ENCODE data around the gene ATP11A.

ATP11A gene

GRCh38 chr13:112756081-112756480, 66.2 kb downstream of the ATP11A start:
- no peak overlapping the region for H3K27ac ChIP-seq (ENCODE audit: poor library complexity, severe bottlenecking)
- ATAC-seq (ENCODE audit: low read depth) (no peak), DNase-seq (ENCODE audit: low spot score) (no peak)
- no peaks in the 10 kb centered on the region for H3K4me1 ChIP-seq (ENCODE audit: insufficient read depth, poor library complexity, severe bottlenecking)
- no peaks in the 10 kb centered on the region for H3K9me3 ChIP-seq (ENCODE audit: severe bottlenecking)
- H3K36me3 ChIP-seq (ENCODE audit: low read depth), result no peaks in the 10 kb centered on the region
- TF ChIP-seq, protein P1, sequence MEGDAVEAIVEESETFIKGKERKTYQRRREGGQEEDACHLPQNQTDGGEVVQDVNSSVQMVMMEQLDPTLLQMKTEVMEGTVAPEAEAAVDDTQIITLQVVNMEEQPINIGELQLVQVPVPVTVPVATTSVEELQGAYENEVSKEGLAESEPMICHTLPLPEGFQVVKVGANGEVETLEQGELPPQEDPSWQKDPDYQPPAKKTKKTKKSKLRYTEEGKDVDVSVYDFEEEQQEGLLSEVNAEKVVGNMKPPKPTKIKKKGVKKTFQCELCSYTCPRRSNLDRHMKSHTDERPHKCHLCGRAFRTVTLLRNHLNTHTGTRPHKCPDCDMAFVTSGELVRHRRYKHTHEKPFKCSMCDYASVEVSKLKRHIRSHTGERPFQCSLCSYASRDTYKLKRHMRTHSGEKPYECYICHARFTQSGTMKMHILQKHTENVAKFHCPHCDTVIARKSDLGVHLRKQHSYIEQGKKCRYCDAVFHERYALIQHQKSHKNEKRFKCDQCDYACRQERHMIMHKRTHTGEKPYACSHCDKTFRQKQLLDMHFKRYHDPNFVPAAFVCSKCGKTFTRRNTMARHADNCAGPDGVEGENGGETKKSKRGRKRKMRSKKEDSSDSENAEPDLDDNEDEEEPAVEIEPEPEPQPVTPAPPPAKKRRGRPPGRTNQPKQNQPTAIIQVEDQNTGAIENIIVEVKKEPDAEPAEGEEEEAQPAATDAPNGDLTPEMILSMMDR (IDR thresholded peaks at IDR 0.05; ENCODE audit: poor library complexity, severe bottlenecking), result no peak
- no peaks in the 10 kb centered on the region for H3K27me3 ChIP-seq (ENCODE audit: insufficient read depth, poor library complexity, severe bottlenecking)
- H3K4me3 ChIP-seq (ENCODE audit: severe bottlenecking), result no peak overlapping the region

DNA sequence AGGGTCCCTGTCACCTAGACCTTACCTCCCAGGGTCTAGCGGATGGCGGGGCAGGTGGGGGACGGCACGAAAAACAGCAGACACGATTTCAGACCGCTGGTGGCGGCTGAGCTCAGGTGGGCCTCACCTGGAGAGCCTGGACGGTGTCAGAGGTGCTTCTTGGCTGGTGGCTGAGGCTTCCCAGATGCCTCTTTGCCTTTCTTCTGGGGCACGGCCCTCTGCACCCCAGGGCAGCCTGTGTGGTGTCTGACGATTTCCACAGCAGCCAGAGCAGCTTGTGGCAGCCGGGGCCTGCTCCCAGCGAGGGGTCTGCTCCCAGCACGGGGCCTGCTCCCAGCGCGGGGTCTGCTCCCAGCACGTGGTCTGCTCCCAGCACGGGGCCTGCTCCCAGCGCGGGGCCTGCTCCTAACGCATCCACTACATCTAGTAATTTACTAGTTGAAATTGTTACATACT, 66.7 kb downstream of the ATP11A start:
- TF ChIP-seq, protein P1 (IDR thresholded peaks at IDR 0.05; ENCODE audit: poor library complexity, severe bottlenecking), result no peak
- no peaks in the 10 kb centered on the region for H3K9me3 ChIP-seq (ENCODE audit: severe bottlenecking)
- no peaks in the 10 kb centered on the region for H3K36me3 ChIP-seq (ENCODE audit: low read depth)
- DNase-seq (ENCODE audit: low spot score), result no peak
- H3K27me3 ChIP-seq (ENCODE audit: insufficient read depth, poor library complexity, severe bottlenecking), result no peaks in the 10 kb centered on the region
- ATAC-seq (ENCODE audit: low read depth), result no peak
- no peak overlapping the region for H3K27ac ChIP-seq (ENCODE audit: poor library complexity, severe bottlenecking)
- H3K4me1 ChIP-seq (ENCODE audit: insufficient read depth, poor library complexity, severe bottlenecking), result no peaks in the 10 kb centered on the region
- H3K4me3 ChIP-seq (ENCODE audit: severe bottlenecking), result no peak overlapping the region

DNA sequence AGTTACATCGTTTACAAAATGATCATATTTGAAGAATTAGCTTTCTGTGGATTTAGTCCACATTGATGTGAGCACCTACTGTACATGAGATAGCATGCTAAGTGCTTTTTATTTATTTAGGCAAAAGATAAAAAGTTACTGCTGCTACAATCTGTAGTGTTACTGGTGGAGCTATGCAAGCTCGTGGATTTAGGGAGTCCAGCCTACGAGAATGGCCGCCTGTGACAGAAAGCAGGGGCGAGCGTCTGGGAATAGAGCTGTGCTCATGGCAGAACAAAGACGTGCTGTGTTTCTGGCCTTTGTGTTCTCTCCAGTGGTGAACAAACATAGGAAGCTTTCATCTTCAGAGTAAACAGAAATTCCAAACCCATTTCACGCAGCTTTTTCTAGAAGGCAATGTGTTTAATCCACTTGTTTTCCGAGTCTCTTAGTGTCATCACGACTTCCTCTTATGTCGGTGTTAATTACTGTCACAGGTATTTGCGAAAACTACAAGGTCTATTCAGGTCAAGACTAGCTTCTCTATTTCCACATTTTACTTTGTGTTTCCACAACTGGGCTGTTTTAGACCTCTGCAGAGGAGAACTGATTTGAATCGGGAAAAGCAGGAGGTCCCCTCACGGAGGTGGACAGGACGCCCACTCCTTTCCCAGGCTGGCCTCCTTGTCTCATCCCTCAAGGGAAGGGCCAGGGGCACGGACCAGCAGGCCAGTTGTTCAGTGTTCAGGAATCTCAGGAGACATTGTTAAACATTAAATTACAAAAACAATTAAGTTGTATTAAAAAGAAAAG, 67.3 kb downstream of the ATP11A start:
- H3K4me1 ChIP-seq (ENCODE audit: insufficient read depth, poor library complexity, severe bottlenecking), result no peaks in the 10 kb centered on the region
- DNase-seq (ENCODE audit: low spot score) (no peak), ATAC-seq (ENCODE audit: low read depth) (no peak)
- no peak overlapping the region for H3K27ac ChIP-seq (ENCODE audit: poor library complexity, severe bottlenecking)
- no peak overlapping the region for H3K4me3 ChIP-seq (ENCODE audit: severe bottlenecking)
- TF ChIP-seq, protein P1 (IDR thresholded peaks at IDR 0.05; ENCODE audit: poor library complexity, severe bottlenecking), result no peak
- no peaks in the 10 kb centered on the region for H3K9me3 ChIP-seq (ENCODE audit: severe bottlenecking)
- no peaks in the 10 kb centered on the region for H3K36me3 ChIP-seq (ENCODE audit: low read depth)
- H3K27me3 ChIP-seq (ENCODE audit: insufficient read depth, poor library complexity, severe bottlenecking), result no peaks in the 10 kb centered on the region

DNA sequence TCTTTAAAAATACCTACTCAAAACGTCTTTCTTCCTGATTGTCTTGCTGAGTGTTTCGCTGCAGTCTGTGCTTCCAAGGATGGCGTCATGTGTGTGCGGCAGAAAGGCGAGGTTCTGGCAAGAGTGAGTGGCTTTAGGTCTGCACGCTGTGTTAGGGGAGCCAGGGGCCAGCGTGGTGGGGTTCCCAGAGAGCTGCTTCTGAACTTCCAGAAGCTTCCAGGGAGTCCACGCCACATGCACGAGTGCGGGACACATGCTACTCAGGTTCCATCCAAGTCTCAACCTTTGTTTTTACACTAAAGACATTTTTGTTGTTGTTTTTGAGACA, 67.9 kb downstream of the ATP11A start:
- TF ChIP-seq, protein P1 (IDR thresholded peaks at IDR 0.05; ENCODE audit: poor library complexity, severe bottlenecking), result no peak
- H3K4me3 ChIP-seq (ENCODE audit: severe bottlenecking), result no peak overlapping the region
- no peak overlapping the region for H3K27ac ChIP-seq (ENCODE audit: poor library complexity, severe bottlenecking)
- no peaks in the 10 kb centered on the region for H3K4me1 ChIP-seq (ENCODE audit: insufficient read depth, poor library complexity, severe bottlenecking)
- no peaks in the 10 kb centered on the region for H3K9me3 ChIP-seq (ENCODE audit: severe bottlenecking)
- DNase-seq (ENCODE audit: low spot score) (no peak), ATAC-seq (ENCODE audit: low read depth) (no peak)
- H3K36me3 ChIP-seq (ENCODE audit: low read depth), result no peaks in the 10 kb centered on the region
- H3K27me3 ChIP-seq (ENCODE audit: insufficient read depth, poor library complexity, severe bottlenecking), result no peaks in the 10 kb centered on the region

- Histone ChIP-seq H3K27ac (ENCODE audit: poor library complexity, severe bottlenecking) (no peak overlapping the region), H3K4me3 (ENCODE audit: severe bottlenecking) (no peak overlapping the region), H3K36me3 (ENCODE audit: low read depth) (no peaks in the 10 kb centered on the region), H3K4me1 (ENCODE audit: insufficient read depth, poor library complexity, severe bottlenecking) (no peaks in the 10 kb centered on the region), H3K27me3 (ENCODE audit: insufficient read depth, poor library complexity, severe bottlenecking) (no peaks in the 10 kb centered on the region), H3K9me3 (ENCODE audit: severe bottlenecking) (no peaks in the 10 kb centered on the region)
- DNase-seq (ENCODE audit: low spot score), result no peak
- TF ChIP-seq, protein P1 (IDR thresholded peaks at IDR 0.05; ENCODE audit: poor library complexity, severe bottlenecking), result no peak
- ATAC-seq (ENCODE audit: low read depth), result no peak
These were observed 69.2 kb downstream of the ATP11A start for GRCh38 chr13:112759053-112759452.

Data from RWPE2 (cell line).